GM12878 (cell line): ENCODE measurements around the gene MAGI2.

ENCODE experiments used
- EZH2 ChIP-seq: IDR thresholded peaks from 2 replicates; pipeline ENCODE4 v1.6.1; 2012; ENCODE audit warnings: low read depth, mild to moderate bottlenecking, control low read depth, inconsistent platforms, low read length, borderline replicate concordance; ENCODE audit not compliant: control insufficient read depth
- IRF3 ChIP-seq: fragments of 450-650 bp; IDR thresholded peaks from 2 replicates; pipeline ENCODE4 v1.6.1; 2014; ENCODE audit warnings: mild to moderate bottlenecking
- KDM1A ChIP-seq: fragments of 200-600 bp; sonication (generic); IDR thresholded peaks from 2 replicates; pipeline ENCODE4 v1.6.1; 2016; ENCODE audit warnings: borderline replicate concordance
- REST ChIP-seq: IDR thresholded peaks from 2 replicates; pipeline ENCODE4 v1.6.1; 2012; ENCODE audit warnings: mild to moderate bottlenecking, low read depth, low read length
- ZZZ3 ChIP-seq: IDR thresholded peaks from 2 replicates; pipeline ENCODE4 v1.6.1; 2011; ENCODE audit warnings: low read depth; ENCODE audit not compliant: control insufficient read depth, insufficient read length
- TF ChIP-seq, protein P1 (sequence below), 3 experiments: IDR thresholded peaks in 2 of 3; conservative IDR thresholded peaks in 1 of 3; 2 replicates each; pipeline ENCODE4 v1.5.1; 2011; ENCODE audit warnings: low read depth in 3 of 3, low read length in 3 of 3, mild to moderate bottlenecking in 3 of 3, control low read depth in 2 of 3, moderate library complexity in 2 of 3, inconsistent platforms in 1 of 3, mixed read lengths in 1 of 3; ENCODE audit not compliant: control insufficient read depth in 2 of 3, insufficient read depth in 1 of 3; ENCODE audit errors: extremely low read depth in 1 of 3

DNA sequence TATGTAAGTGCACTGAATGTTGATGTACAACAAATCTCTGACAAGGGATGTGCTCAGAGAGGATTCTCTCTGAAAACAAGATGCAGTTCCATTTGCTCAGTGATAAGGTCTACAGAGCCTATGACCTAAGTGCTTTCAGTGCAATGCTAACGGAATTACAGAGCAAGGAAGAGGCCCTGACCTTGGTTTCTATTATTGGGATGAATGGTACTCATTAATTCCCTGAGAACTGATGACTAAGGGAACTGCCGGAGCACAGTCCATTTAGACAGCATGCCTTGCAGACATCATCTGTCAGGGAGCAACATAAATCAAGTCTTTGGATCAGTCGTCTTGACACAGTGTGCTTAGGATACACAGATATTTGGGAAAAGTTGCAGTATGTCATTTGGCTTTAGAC is 1314.1 kb downstream of the MAGI2 start:
- no peak for TF ChIP-seq KDM1A
- TF ChIP-seq, protein P1, sequence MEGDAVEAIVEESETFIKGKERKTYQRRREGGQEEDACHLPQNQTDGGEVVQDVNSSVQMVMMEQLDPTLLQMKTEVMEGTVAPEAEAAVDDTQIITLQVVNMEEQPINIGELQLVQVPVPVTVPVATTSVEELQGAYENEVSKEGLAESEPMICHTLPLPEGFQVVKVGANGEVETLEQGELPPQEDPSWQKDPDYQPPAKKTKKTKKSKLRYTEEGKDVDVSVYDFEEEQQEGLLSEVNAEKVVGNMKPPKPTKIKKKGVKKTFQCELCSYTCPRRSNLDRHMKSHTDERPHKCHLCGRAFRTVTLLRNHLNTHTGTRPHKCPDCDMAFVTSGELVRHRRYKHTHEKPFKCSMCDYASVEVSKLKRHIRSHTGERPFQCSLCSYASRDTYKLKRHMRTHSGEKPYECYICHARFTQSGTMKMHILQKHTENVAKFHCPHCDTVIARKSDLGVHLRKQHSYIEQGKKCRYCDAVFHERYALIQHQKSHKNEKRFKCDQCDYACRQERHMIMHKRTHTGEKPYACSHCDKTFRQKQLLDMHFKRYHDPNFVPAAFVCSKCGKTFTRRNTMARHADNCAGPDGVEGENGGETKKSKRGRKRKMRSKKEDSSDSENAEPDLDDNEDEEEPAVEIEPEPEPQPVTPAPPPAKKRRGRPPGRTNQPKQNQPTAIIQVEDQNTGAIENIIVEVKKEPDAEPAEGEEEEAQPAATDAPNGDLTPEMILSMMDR (IDR thresholded peaks at IDR 0.05 in 2 of 3, conservative IDR thresholded peaks at IDR 0.05 in 1 of 3; ENCODE audit: control insufficient read depth in 2 of 3, extremely low read depth in 1 of 3, insufficient read depth in 1 of 3, low read depth in 3 of 3, low read length in 3 of 3): no peak
- no peak for TF ChIP-seq IRF3
- no peak for TF ChIP-seq EZH2
- no peak for TF ChIP-seq ZZZ3
- TF ChIP-seq REST: no peak
